ENCODE measurements around the gene DLK2.

DLK2 gene

DNA sequence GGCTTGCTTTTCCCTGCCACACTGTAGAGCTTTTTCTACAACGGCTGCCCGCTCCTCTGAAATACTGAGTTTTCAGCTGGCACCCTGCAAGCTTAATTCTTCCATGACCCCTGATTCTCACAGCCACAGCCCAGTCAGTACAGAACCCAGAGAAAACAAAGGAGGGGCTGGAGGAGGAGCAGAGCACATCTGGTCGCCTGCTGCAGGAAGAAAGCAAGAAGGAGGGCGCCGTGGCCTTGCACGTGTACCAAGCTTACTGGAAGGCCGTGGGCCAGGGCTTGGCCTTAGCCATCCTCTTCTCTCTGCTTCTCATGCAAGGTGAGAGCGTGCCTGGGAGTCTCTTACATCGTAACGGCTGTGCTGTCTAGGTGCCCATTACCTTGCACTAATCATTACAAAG is 11.3 kb downstream of the DLK2 start:
- Histone ChIP-seq H3K9me2 (replicated peaks; ENCODE audit: insufficient read depth, low read length) (no peaks in the 10 kb centered on the region), H2AFZ (ENCODE audit: low read depth, low read length, severe bottlenecking) (no peak overlapping the region), H3K4me3 (ENCODE audit: insufficient read depth, low read length, poor library complexity, severe bottlenecking) (no peak overlapping the region), H3K36me3 (ENCODE audit: low read length) (0 out of 2 replicates have a peak, but pooled peaks cover 6% of the 10 kb centered on the region), H3K4me2 (ENCODE audit: low read depth, low read length, poor library complexity, severe bottlenecking) (no peak overlapping the region), H4K20me1 (ENCODE audit: low read depth, low read length) (no peaks in the 10 kb centered on the region), H3K9me3 (ENCODE audit: insufficient read depth, low read length) (no peaks in the 10 kb centered on the region), H3K9ac (ENCODE audit: low read length) (no peak overlapping the region), H3K27ac (ENCODE audit: low read depth, low read length) (no peak overlapping the region), H3K79me2 (ENCODE audit: insufficient read depth, low read length) (no peaks in the 10 kb centered on the region), H3K27me3 (ENCODE audit: low read length) (no peaks in the 10 kb centered on the region), H3F3A (ENCODE audit: insufficient read depth) (no peaks in the 10 kb centered on the region)
- no peak for TF ChIP-seq EZH2phosphoT487 (conservative IDR thresholded peaks at IDR 0.05; ENCODE audit: low read length)
- TF ChIP-seq, protein P1, sequence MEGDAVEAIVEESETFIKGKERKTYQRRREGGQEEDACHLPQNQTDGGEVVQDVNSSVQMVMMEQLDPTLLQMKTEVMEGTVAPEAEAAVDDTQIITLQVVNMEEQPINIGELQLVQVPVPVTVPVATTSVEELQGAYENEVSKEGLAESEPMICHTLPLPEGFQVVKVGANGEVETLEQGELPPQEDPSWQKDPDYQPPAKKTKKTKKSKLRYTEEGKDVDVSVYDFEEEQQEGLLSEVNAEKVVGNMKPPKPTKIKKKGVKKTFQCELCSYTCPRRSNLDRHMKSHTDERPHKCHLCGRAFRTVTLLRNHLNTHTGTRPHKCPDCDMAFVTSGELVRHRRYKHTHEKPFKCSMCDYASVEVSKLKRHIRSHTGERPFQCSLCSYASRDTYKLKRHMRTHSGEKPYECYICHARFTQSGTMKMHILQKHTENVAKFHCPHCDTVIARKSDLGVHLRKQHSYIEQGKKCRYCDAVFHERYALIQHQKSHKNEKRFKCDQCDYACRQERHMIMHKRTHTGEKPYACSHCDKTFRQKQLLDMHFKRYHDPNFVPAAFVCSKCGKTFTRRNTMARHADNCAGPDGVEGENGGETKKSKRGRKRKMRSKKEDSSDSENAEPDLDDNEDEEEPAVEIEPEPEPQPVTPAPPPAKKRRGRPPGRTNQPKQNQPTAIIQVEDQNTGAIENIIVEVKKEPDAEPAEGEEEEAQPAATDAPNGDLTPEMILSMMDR (IDR thresholded peaks at IDR 0.05; ENCODE audit: insufficient read depth, low read length, poor library complexity, severe bottlenecking) = no peak

DNA sequence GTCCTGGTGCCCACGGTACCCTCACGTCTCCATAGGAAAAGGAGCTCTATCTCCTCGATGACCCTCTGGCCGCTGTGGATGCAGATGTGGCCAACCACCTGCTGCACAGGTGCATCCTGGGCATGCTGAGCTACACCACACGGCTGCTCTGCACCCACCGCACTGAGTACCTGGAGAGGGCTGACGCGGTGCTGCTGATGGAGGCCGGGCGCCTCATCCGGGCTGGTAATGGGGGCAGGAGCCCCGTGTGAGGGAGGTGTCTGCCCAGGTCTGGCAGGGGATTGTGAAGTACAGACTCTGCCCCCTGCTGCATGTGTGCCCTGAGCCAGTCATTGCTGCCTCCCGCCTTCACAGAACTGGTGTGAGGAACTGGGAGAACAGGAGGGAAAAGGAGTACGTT is 12.4 kb downstream of the DLK2 start:
- Histone ChIP-seq H3K9ac (ENCODE audit: low read length) (no peak overlapping the region), H2AFZ (ENCODE audit: low read depth, low read length, severe bottlenecking) (no peak overlapping the region), H3K4me2 (ENCODE audit: low read depth, low read length, poor library complexity, severe bottlenecking) (no peak overlapping the region), H3K27ac (ENCODE audit: low read depth, low read length) (no peak overlapping the region), H3K36me3 (ENCODE audit: low read length) (peaks cover 6% of the 10 kb centered on the region; the same call in 1 of the 2 replicates), H3K4me3 (ENCODE audit: insufficient read depth, low read length, poor library complexity, severe bottlenecking) (no peak overlapping the region), H3K79me2 (ENCODE audit: insufficient read depth, low read length) (no peaks in the 10 kb centered on the region), H3K9me2 (replicated peaks; ENCODE audit: insufficient read depth, low read length) (no peaks in the 10 kb centered on the region), H3F3A (ENCODE audit: insufficient read depth) (no peaks in the 10 kb centered on the region), H4K20me1 (ENCODE audit: low read depth, low read length) (no peaks in the 10 kb centered on the region), H3K27me3 (ENCODE audit: low read length) (no peaks in the 10 kb centered on the region), H3K9me3 (ENCODE audit: insufficient read depth, low read length) (no peaks in the 10 kb centered on the region)
- TF ChIP-seq, protein P1 (IDR thresholded peaks at IDR 0.05; ENCODE audit: insufficient read depth, low read length, poor library complexity, severe bottlenecking) = no peak
- TF ChIP-seq EZH2phosphoT487 (conservative IDR thresholded peaks at IDR 0.05; ENCODE audit: low read length) = no peak

DNA sequence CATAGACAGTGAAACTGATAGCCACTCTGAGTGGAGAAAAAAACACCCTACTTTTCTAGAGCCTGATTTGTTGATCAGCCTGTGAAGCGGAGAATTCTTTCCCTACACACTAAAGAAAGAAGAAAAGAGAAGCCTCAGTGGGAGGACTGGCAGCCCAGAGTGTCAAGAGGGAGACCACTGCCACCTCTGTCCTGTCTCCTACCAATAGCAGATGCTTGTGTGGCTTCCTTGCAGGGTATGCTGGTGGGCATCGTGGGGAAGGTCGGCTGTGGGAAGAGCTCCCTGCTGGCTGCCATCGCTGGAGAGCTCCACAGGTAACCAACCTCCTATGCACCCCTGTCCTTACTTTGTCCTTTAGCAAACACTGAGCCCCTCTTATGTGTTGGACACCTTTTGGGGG is 17.6 kb downstream of the DLK2 start:
- Histone ChIP-seq H3K9me3 (ENCODE audit: insufficient read depth, low read length) (no peaks in the 10 kb centered on the region), H4K20me1 (ENCODE audit: low read depth, low read length) (no peaks in the 10 kb centered on the region), H3F3A (ENCODE audit: insufficient read depth) (no peaks in the 10 kb centered on the region), H3K9me2 (replicated peaks; ENCODE audit: insufficient read depth, low read length) (no peaks in the 10 kb centered on the region), H2AFZ (ENCODE audit: low read depth, low read length, severe bottlenecking) (no peak overlapping the region), H3K9ac (ENCODE audit: low read length) (no peak overlapping the region), H3K4me2 (ENCODE audit: low read depth, low read length, poor library complexity, severe bottlenecking) (no peak overlapping the region), H3K27me3 (ENCODE audit: low read length) (no peaks in the 10 kb centered on the region), H3K27ac (ENCODE audit: low read depth, low read length) (no peak overlapping the region), H3K79me2 (ENCODE audit: insufficient read depth, low read length) (no peaks in the 10 kb centered on the region), H3K4me3 (ENCODE audit: insufficient read depth, low read length, poor library complexity, severe bottlenecking) (no peak overlapping the region), H3K36me3 (ENCODE audit: low read length) (peaks cover 3% of the 10 kb centered on the region; the same call in 1 of the 2 replicates)
- TF ChIP-seq, protein P1 (IDR thresholded peaks at IDR 0.05; ENCODE audit: insufficient read depth, low read length, poor library complexity, severe bottlenecking) = no peak
- TF ChIP-seq EZH2phosphoT487 (conservative IDR thresholded peaks at IDR 0.05; ENCODE audit: low read length) = no peak
